Activated CD8-positive, alpha-beta memory T cell treated with anti-CD3 and anti-CD28 coated beads for 4 hours (primary cell): Measurements from ENCODE around the gene SMURF1.
"Not testable (repeated sequence)": the region's sequence is repeated elsewhere in the genome, so short reads cannot be mapped to it uniquely, and the experiment has no call there.

Experiments
- DNase-seq, 2 donors: peaks; one replicate each; pipeline ENCODE4 v3.0.0-alpha.2; 2020; ENCODE audit warnings: low read depth in 2 of 2

Gene SMURF1

GRCh38 chr7:99121496-99122021, 22.3 kb downstream of the SMURF1 start:
- DNase-seq: no peak

DNA sequence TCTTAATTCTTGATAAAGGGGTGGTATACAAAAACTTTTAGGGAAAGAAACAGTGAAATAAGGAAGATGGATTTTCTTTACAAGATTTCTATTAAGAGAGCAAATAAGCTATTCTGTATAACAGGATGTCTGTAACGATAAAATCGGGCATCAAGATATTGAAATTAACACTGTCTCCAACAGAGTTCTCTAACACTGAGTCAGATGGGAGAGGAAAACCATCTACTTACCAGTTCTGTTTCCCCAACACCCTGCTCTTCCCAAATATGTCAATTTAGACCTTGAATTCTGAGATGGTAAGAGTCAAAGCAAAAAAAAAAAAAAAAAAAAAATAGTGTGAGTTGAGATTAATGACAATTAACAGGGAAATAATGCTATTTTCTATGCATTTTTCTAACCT, 23.0 kb downstream of the SMURF1 start:
- no peak for DNase-seq

DNA sequence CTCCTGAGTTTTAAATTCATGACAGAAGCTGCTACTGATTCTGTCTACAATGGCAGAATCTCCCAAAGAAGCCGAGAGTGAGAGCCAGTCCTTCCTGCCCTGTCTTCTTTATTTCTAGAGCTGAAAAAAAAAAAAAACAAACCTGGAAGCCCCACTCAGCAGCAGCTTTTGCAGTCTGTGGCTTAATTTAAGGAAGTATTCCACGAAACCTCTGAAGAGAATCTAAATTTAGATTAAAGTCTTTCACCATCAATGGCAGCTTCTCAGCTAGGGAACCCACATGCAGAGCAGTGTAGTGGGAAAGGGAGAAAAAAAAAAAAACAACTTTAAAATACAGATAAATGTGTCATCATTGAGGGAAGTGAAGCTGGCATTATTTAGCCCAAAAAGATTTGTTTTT, 23.4 kb downstream of the SMURF1 start:
- DNase-seq: no peak

DNA sequence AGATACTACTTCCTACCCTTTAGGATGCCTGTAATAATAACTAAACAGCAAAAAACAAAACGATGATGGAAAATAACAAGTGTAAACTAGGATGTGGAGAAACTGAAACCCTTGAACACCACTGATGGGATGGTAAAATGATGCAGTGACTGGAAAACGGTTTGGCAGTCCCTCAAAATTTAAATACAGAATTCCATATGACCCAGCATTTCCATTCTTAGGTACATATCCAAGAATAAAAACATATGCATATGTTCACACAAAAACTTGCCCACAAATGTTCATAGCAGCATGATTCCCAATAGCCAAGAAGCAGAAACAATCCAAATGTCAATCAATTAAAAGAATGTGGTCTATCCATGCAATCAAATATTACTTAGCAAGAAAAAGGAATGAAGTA, 25.8 kb downstream of the SMURF1 start:
- DNase-seq: no peak

DNA sequence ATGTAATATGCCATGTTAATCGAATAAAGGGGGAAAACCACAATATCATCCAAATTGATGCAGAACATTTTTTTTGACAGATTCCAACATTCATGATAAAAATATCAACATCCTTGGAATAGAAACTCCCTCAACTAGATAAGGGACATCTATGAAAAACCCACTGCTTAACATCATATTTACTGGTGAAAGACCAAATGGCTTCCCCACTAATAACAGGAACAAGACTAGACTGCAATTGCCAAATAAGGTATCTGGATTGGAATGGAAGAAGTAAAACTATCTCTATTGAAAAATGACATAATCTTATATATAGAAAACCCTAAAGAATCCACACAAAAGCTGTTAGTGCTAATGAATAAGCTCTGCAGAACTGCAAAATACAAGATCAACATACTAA, 27.8 kb downstream of the SMURF1 start:
- DNase-seq: no peak

DNA sequence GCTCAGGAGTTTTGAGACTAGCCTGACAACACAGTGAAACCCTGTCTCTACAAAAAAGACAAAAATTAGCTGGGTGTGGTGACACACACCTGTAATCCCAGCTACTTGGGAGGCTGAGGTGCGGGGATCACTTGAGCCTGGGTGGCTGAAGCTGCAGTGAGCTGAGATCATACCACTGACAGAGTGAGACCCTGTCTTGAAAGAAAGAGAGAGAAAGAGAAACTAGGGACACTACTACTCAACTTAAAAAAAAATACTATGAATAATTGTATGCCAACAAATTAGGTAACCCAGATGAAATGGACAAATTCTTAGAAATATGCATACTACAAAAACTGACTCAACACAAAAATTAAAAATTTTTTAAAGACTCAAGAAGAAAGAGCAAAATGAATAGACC, 28.5 kb downstream of the SMURF1 start:
- DNase-seq: no peak

DNA sequence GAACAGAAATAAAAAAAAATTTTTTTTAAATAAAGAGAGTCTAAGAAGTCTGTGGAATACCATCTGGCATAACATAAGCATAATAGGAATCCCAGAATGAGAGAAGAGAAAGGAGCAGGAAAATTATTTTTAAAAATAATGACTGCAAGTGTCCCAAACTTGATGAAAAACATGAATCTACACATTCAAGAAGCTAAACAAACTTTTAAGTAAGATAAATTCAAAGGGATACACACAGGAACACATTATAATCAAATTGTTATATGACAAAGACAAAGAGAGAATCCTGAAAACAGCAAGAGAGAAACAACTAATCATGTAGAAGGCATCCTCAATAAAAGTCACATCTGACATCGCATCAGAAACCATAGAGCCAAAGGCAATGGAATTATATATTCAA, 30.9 kb downstream of the SMURF1 start:
- DNase-seq: no peak

GRCh38 chr7:99112097-99112496, 31.8 kb downstream of the SMURF1 start:
- DNase-seq: no peak

DNA sequence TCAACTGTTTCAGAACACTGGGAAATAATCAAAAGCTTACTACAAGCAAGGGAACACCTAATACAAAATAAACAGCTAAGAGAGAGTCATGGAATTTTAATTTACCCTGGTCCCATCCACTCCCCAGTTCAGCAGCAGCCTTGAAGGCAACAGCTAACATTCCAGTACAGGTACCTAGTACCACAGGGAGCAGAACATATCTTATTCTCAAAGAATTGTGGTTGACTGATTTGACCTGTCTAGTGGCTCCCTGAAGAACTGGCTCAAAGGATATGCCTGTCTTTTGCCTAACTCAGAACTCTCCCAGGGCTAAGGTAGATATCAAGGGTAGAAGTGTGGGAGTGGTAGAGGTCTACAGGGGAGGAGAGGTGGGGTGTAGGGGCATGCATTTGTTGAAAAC, 32.3 kb downstream of the SMURF1 start:
- DNase-seq: no peak

GRCh38 chr7:99109108-99110051, 34.5 kb downstream of the SMURF1 start:
- DNase-seq: no peak

- DNase-seq: no peak
These were observed 35.3 kb downstream of the SMURF1 start for GRCh38 chr7:99108613-99109012.

DNA sequence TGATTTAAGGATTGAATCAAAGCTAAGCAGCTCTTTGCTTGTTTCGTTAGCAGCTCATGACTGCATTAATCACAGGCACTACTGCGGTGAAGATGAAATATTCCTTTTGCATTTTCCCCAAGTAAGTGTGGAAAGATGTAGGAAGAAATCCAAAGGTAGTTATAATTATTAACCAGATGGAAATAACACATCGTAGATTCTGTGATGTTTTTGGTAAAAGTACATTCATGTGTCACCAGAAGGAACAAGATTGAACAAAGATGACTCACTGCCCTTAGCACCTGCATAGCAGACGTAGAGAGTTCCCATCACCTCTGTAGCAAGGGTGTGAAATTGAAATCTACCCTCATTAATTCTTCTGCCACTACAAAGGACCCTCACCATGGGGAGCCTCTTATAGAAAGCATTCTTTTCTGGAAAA, 37.1 kb downstream of the SMURF1 start:
- DNase-seq: no peak

GRCh38 chr7:99106411-99106810, 37.5 kb downstream of the SMURF1 start:
- no peak for DNase-seq

DNA sequence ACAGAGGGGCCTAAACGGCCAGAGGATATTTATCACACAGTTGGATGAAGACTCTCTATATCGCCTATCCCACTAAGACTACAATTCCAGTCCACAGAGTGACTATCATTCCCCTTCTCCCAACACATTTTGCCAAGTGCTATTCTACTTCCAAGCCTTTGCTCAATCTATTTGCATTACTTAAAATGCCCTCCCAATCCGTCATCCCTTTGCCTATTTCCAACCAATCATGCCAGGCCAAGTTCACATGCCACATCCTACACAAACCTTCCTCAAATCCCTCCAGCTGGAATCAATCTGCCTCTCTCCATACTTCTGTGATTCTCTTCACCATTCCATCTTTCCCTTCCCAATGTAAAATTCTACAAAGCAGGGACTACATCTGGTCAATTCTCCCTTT, 38.2 kb downstream of the SMURF1 start:
- DNase-seq: no peak

DNA sequence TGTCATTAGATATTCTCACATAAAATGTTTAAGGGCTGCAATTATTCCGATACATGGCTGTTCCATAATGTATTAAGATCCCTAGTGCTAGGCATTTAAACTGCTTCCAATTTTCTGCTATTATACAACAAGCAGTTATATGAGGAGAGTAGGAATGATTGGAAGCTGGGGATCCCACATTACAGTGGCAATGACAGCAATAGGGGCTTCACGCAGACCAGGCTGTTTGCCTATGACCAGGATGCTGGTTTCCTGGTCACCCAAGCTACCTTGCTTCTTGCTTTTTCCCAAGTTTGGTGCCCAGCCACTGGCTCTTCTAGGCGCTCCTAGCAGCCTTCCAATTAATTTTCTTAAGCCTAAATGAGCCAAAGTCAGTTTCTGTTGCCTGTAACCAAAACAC, 39.3 kb downstream of the SMURF1 start:
- no peak for DNase-seq

GRCh38 chr7:99103836-99104235, 40.1 kb downstream of the SMURF1 start:
- not testable (repeated sequence) for DNase-seq

- no peak for DNase-seq
These were observed 40.9 kb downstream of the SMURF1 start for GRCh38 chr7:99102809-99103690.

DNA sequence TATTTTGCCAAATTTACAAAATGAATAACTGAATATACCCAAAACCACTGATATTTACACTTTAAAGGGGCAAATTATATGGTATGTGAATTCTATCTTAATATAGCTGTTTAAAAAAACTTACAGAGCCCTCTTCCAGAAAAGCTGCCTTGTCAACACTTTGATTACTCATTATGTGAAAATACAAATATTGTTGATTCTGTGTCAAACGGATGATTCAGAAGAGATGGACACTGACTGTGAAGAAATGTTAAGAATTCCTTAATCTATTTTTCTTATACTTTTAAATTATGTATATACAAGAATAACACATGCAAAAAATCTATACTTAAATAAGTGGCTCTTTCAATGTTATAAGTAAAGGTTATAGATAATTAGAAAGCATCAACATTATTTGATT, 41.5 kb downstream of the SMURF1 start:
- DNase-seq: no peak

DNA sequence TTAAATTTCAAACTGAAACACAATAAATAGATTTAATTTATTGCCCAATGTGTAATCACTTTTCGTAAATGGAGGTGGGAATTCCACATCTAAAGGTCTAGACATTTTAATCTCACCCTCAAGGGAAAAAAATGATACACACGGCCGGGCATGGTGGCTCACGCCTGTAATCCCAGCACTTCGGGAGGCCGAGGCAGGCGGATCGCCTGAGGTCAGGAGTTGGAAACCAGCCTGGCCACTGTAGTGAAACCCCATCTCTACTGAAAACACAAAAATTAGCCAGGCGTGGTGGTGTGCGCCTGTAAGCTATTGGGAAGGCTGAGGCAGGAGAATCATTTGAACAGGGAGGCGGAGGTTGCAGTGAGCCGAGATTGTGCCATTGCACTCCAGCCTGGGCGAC, 42.4 kb downstream of the SMURF1 start:
- not testable (repeated sequence) for DNase-seq

DNA sequence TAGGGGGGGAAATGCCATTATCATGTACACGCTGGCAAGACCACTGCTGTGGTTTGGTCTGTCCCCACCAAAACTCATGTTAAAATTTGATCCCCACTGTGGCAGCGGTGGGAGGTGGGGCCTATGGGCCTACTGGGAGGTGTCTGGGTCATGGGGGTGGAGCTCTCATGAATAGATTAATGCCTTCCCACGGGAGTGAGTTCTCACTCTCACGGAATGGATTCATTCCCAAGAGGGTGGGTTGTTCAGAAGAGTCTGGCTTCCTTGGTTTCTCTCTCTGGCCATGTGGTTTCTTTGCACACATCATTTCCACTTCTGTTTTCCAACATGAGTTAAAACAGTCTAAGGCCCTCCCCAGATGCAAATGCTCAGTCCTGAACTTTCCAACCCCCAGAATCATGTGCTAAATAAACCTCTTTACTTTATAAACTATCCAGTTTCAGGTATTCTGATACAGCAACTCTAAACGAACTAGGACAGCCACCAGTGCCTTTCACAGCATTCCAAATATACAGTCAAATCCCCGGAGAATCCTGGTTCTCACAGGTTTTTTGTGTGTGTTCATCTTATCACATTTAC, 44.3 kb downstream of the SMURF1 start:
- DNase-seq: no peak

DNA sequence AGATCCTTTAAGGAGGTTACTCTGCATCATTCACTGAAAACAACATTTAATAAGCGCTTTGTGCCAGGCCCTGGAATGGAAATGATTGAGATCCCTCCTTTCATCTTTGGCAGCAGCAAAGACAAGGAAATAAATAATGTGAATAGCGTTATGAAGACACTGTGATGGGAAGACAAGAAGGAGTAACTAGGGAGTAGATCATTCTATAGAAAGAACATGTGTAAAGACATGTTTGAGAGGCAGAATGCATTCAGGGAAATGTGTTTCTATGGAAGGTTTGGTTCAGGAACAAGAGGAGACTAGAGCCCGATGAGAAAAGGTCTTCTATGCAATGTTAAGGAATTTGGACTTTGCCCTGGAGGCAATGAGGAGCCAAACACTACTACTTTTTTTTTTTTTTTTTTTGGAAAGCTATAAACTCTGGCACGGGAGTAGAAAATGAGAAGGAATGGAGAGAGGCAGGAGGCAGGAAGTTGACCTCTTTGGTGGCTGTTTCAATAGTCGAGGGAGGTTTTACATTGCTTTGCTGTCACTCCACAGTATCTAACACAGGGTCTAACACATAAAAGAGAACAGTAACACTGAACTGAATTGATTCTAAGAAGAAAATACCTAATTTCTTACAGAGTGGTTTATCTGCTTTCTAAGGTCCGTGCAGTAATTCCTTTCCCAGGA, 44.9 kb downstream of the SMURF1 start:
- no peak for DNase-seq
